GM18520 (cell line): ENCODE results near the gene SMAD2.

Experiments used
- ATAC-seq: cut with Tn5 transposase; IDR thresholded peaks from one replicate; pipeline ENCODE4 v1.9.1; 2021; ENCODE audit not compliant: unreplicated experiment

The SMAD2 gene

DNA sequence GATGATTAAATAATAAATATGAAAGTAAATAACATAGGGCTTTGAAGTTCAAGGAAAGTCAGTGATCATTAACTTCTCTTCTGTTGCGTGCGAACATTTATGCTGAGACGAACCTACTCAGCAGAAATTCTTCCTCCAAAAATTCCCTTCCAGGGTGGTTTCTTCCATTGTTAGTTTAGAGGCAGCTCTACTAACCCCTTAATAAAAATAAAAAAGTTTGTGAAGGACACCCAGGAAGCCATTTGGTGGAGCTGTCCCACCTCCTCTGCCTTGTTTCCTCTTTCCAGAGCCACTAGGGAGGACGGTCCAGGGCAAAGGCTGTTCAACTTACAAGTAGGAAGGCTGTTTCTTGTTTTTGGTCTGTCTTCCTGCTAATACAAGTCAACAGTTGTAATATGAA lies 2.1 kb upstream of the SMAD2 start:
- no peak for ATAC-seq

GRCh38 chr18:47932190-47932589 lies 1.7 kb upstream of the SMAD2 start:
- no peak for ATAC-seq

DNA sequence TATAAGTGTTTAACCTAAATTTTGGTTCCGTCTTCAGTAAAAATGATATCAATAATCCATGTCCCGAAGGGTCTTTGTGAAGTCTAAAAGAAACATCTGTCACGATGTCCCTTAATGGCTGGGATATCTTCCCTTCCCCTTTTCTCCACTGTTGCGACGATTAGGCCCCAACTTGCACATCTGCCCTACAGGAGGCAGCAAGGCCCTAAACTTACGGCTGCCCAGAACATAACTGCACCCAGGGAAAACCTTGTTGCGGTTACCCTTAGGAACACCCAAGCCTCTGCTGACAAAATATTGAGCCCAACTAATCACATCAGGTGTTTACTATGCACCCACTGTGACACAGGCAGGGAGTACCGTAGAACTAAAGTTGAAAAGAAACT lies 1.3 kb upstream of the SMAD2 start:
- no peak for ATAC-seq

DNA sequence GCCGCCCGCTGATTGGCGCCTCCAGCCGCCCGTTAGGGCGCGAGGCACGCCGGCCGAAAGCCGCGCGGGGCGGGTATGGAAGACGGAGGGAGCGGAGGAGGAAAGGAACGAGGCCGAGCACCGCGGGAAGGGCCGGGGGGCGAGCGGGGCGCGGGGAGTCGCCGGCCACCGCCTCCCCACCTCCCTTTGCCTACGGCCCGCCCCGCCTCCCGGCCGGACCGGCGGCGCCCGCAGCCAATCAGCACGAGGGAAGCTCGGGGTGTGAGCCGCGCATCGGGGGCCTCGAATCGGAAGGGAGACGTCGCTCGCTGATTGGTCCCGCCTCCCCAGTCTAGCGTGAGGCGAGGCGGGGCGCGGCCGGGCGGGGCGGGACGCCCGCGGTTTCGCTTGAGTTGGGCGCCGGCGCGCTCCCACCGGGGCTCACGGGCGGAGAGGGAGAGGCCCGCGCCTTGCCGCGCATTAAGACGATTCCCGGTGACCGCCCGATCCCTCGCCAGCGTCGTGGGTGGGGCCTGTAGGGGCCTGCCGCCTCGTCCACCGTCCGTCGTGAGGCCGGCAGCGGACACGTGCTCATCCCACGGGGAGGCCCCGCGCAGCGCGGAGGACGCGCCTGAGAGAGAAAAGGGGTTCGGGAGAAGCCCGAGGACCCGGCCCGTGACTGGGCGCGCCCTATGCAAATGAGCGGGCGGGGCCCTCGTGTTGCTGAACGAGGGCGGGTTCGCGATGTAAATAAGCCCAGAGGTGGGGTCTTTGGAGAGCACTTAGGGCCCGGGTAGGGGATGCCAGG lies 665 bp upstream of the SMAD2 start:
- peak; percentile 77 for ATAC-seq

- ATAC-seq, result no peak
Observed at GRCh38 chr18:47929681-47930198, 719 bp downstream of the SMAD2 start.

- no peak for ATAC-seq
Observed at GRCh38 chr18:47928466-47928865, 2.0 kb downstream of the SMAD2 start.

DNA sequence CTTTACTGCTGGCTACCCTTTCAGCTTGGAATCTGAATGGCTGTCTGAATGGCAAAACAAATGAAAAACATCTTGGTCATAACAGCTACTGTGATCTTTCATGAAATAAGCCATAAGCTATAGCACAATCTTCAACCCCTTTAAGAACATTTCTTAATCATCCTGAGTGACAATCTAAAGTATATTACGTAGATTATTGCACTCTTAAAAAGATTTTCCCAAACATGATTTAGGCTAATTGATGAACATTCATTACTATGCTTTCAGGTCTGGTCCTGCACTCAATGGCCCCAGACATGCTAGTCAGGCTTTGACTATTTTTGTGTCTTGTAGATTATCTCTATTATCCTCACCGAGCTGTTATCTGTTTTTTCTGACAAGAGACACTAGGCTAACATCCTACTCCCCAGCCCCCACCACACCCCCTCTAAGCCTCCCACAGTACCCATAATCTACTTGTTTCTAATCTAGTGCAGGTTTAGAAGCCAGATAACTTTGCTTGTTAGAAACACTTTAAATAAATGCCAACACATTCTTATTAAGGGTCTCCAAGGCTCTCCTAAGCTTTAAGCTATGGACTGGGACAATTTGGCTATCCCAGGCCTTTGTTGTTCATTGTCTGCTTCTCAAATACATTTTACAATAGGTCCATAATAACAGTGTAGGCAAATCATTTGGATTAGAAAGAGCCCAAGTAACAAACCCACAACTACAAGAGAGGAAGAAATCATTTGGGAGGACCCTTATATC lies 4.2 kb downstream of the SMAD2 start:
- no peak for ATAC-seq

DNA sequence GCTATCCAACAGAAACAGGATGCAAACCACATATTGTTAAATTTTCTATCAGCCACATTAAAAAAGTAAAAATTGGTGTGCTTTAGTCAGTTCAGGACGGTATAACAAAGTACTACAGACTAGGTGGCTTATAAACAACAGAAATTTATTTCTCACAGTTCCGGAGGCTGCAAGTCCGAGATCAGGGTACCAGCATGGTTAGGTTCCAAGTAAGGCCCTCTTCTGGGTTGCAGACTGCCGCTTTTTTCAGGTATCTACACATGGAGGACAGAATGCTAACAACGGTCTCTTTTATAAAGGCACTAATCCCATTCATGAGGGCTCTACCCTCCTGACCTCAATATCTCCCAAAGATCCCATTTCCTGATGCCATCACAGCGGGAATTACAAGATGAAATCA lies 10.5 kb downstream of the SMAD2 start:
- ATAC-seq, result no peak

DNA sequence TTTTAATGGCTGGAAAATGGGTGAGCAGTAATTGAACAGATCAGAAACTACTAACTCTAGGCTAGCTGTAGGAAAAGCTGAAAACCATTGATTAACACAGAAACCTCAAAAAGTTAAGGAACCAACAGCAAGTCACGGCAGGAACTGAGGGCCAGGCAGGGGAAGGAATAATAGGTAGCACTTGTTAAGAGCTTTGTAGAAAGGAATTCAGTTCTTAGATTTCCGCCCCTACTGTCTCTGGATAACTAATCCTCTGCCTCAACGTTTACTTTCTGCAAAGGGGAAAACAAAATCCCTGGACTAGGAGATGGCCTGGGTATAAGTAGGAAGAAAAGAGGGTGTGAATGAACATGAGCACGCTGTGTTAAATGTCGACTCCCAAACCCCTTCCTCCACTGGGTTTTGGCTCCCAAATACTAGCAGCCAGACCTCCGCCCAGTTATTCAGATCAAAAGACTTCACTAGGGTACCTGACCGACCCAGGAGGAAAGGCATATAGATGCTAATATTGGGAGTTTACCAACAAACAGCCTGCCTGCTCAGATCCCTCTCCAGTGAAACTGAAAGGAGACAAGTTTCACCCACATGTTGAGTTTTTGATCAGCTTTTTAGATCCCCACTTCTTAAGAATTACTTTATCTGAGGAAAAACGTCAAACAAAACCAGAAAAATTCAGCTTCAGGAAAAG lies 12.4 kb downstream of the SMAD2 start:
- ATAC-seq, result no peak

DNA sequence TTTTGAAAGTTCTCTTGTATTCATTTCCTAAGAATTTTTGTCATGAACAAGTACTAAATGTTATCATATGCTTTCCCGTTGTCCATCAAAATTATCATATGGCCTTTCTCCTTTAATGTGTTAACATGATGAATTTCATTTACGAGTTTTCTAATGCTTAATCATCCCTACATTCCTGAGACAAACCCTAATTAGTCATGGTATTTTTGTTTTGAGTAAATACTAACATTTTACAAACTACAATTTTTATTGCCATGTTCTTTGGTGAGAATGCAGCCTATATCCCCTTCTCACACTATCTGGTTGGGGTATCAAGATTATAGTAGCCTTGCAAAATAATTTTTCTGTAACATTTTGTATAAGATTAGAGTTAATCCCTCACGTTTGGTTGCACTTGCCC lies 14.5 kb downstream of the SMAD2 start:
- ATAC-seq, result no peak

DNA sequence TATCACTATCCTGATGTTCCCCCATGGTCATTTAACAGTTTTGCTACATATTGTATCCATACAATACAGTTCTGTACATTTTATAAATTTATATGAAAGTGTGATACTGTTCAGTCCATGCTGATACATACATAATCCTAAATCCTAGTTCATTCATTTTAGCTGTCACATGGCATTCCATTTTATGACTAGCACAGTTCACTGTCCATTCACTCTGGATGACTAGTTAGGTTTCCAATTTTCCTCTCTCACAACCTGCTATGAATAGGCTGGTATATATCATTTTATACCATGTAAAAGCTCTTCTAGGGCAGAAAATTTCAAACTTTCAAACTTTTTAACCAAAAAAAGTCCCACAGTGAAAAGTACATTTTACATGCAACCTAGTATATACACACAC lies 15.2 kb downstream of the SMAD2 start:
- no peak for ATAC-seq

- no peak for ATAC-seq
Observed at GRCh38 chr18:47912794-47913585, 17.5 kb downstream of the SMAD2 start.

DNA sequence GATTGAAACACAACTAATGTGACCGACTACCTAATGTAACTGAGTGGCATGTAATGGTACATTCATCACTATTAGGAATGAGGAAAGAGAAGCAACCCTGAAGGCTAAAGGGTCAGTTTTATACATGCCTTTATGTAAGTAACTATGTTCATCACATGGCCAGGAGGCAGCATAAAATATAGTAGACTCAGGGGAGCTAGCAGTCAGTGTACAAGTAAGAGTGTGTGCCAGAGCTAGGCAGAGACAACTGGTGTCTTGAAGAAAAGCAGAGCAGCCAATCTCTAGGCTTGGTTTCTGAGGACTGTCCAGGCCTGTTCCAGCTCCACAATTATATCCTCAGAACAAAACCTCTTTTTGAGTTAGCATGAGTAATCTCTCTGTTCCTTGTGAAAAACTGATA lies 18.1 kb downstream of the SMAD2 start:
- ATAC-seq, result no peak

GRCh38 chr18:47911877-47912276 lies 18.6 kb downstream of the SMAD2 start:
- no peak for ATAC-seq

DNA sequence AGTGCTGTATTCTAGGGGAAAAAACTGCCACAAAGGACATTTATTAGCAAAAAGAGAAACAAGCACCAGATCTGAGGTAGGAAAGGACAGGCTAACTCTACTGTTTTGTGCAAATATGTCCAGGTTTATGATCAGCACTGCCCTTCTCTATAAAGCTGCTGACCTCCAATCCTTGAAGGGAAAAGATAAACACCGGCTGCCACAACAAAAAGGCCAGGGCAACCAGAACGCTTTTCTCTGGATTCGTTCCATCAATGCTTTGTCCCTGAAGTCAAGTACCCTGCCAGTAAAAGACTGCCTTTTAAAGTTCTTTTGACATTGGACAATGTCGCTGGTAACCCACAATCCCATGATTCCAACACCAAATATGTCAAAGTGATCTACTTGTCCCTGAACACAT lies 21.0 kb downstream of the SMAD2 start:
- no peak for ATAC-seq

DNA sequence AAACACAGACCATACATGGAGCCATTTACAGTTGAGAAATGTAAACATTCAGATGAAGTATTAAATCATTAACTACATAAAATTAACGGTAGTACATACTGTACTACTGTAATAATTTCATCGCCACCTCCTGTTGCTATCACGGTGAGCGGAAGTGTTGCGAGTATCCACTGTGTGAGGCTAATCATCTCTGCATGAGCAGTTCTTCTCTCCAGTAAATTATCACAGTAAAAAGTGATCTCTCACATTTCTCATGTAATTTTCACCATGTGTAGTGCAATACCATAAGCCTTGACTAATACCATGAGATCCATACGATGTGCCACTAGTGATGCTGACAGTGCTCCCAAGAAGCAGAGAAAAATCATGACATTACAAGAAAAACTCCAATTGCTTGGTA lies 21.9 kb downstream of the SMAD2 start:
- ATAC-seq, result no peak

- no peak for ATAC-seq
Observed at GRCh38 chr18:47906408-47906807, 24.1 kb downstream of the SMAD2 start.

DNA sequence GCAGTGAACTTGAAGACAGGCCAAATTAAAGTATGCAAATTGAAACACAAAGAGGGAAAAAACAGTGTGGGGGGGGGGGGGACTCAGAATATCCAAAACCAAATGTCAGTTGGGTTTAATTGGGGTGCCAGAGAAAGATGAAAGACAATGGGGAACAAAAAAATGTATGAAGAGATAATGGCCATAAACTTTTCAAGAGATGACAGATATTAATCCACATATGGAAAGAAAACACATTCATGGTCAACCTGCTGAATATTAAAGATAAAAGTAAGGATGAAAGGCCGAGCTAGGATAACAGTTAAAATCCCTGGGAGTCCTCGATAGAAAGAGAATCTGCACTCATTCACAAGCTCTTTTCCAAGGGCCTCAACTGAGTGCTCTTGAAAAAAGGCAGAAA lies 26.6 kb downstream of the SMAD2 start:
- no peak for ATAC-seq

- ATAC-seq, result peak; percentile 81
Observed at GRCh38 chr18:47901624-47902362, 28.7 kb downstream of the SMAD2 start.

DNA sequence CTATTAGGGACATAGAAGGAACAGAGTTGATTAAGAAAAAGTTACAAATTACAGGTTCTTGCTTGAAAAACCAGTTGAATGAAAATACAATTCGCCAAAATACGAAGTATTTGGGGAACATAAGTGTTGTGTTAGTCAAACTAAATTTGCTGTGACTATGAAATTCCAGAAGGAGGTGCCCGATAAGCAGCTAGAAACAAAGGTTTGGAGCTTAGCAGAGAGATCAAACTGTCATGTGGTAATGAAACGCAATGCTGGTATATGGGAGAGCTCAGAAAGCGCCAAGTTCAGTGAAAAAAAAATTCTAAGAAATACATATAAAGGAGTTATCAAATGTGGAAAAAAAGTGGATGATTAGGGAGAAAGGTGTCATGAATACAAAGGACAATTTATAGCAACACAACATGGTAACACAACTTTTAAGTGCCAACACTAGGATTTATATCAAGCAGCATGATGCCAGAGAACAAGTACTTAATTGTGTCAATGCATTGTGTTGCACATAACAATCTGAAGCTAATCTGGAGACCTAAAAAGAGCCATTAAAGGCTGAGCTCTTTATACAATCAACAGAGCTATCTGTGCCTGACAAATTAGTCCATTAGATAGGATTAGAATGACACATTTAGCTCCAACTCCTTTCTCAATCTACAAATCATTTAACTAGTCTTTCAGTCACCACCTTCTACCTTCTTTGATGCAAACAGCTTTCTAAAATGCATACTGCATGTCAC lies 31.2 kb downstream of the SMAD2 start:
- no peak for ATAC-seq
